Stimulated activated CD8-positive, alpha-beta memory T cell treated with anti-CD3 and anti-CD28 coated beads, Interleukin-7, amount 100 ng/mL, for 1 hour (primary cell): ENCODE results near the gene LRRC49.

Source experiments
- DNase-seq, 2 donors: peaks; one replicate each; pipeline ENCODE4 v3.0.0-alpha.2; 2020; ENCODE audit warnings: low read depth in 2 of 2

Gene LRRC49

DNA sequence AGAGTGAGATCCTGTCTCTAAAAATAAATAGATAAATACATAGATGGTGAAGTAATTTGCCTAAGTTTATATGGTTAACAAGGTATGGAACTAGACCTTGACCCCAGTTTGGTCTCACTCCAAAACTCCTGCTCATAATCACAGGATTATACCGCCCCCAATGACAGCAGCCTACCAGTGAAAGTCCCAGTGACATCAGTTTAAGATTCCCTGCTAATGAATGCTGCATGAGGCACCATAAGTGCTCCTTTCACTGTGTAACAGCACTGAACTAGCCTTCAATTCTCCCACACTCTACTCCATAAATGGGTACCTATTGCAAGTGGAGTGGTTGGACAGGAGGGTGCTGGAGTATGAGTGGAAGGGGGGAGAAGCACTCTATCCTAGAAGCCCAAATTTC lies 199.0 kb downstream of the LRRC49 start:
- DNase-seq = no peak

DNA sequence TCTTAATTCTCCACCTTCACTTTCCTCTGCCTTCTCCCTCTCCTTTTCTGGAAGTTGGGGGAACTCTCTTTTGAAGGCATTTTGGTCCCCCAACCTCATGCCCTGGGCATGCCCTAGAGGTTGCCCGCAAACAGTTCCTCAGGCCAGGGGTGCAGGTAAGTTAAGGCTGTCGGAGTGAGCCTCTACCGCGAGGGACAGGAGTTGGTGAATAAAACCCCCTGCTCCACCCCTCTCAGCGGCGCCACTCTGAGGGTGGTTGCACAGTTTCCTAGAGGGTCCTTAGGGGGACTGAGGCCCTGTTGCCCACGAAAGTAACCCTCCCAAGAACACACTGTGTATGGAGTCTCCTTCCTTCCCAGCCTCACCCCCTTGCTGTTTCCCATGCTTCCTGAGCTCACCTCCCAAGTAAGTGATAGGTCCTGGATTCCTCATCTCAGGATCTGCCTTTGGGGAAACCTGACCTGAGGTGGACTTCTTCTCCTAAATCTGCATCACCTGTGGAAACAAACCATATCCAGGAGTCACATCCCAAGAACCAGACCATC lies 199.5 kb downstream of the LRRC49 start:
- DNase-seq = no peak

DNA sequence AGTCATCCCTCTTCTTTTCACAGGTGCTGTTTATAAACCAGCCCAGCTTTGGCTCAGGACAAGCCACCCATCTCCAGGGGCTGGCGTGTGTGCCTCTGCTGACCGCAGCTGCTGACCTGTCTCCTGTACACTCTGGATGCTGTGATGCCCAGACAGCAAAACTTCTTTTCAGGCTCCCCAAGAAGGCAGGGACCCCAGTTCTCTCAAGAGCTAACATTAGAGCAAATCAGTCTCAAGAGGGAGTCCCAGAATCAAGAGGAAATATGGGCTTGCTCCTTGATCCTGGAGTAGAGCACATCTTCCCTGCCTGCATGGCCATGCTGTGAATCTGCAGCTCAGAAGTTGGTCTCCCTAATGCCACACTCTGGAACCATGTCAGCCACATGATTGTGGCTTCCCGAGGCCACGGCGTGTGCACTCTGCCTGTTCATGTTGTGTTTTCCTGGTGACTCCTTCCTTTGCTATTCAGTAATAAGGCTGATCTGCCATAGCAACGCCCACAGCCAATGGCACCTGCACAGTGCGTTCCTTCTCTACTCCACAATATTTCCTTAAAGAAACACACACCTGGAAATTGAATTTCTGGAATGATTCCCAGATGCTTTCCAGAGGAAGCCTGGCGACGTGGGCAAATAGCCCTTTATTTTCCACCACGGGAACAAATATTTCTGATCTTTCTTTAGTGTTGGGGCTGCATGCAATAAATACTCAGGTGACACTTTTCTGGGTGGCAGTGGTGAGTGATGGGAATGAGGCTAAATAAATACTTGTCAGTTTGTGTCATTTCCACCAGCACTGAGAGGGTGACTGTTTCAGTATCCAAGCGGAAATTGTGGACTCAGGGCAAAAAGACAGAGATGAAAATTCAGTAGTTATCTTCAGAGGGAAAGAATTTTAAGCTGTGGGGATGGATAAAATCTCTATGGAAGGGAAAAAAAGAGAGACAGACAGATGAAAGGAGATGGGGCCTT lies 200.7 kb downstream of the LRRC49 start:
- DNase-seq = no peak

DNA sequence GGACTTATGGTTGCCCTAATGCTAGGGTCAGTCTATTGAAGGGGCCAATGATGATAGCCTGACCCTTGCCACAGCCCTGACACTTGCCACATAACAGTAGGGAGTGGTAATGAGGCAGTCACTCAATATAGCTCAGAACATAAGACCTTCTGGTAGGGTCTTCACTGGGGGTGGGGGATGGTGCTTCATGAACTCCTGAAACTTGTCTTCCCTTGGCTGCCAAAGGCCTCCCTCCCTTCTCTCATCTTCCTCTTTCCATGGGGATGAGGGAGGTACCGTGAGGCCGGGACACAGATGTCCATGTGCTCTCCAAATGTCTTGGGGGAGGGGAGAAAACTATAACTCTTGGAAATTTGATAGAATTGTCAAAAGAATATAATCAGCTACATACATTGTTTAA lies 201.5 kb downstream of the LRRC49 start:
- no peak for DNase-seq

DNA sequence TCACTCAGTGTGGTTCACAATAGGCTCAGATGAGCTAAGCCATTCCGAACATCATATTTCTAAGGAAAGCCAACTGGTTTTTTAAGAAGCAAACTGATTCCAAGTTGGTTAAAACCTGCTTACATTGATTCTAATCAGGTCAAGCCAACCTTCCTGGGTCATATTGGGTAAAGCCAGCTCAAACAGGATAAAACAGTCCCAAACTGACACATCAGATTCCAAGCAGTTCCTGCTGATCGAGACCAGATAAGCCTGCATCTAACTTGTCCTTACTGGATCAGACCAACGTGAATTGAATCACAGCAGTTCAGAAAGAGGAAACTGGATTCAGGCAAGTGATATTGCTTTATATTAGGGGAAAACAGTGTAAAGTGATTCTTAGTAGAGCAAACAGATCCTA lies 204.1 kb downstream of the LRRC49 start:
- DNase-seq = no peak

DNA sequence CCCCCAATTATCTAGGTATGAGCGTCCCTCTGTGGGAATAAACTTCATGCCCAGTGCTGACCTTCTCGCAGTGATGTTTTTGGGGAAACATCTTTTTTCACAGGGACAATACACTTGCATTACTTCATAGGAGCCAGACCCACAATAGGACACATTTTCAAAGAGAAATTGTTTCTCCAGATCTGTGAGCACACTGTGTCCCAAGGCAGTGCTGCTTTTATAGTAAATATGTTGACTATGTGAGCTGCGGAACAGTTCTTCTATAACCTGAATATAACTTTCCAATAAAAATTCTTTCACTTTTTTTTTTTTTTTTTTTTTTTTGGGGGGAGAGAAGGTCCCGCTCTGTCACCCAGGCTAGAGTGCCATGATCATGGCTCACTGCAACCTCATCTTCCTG lies 205.3 kb downstream of the LRRC49 start:
- DNase-seq = no peak

DNA sequence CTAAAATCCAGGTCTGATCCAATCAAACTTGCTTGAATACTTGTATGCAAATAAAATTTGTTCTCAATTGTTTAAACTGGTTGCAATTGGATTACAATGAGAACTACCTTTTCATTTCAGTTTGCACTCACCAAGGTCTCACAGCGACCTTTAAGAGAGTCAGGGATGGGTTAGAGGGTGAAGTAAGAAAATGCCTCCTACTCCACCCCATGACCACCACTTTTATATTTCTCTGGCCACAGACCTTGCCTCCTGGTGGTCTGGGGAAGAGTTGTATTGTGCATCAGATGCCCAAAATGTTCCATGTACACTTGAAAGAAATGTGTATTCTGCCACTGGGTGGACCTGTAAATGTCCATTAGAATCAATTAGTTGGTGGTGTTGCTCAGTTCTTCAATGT lies 206.3 kb downstream of the LRRC49 start:
- no peak for DNase-seq
